Cardiac fibroblast (primary cell): ENCODE measurements around the gene PKP1.

Source experiments
- DNase-seq, 2 donors: peaks; one replicate each; pipeline versions ENCODE4 v3.0.0 to v3.0.0-alpha.2; 2010; ENCODE audit warnings: low read depth in 2 of 2
- H3K4me3 ChIP-seq, 2 donors: replicated peaks in 1 of 2; 1 replicate in 1 of 2; 2 replicates in 1 of 2; pipeline ENCODE4 v1.5.1; 2011; ENCODE audit warnings: low read depth in 2 of 2, low read length in 2 of 2, mild to moderate bottlenecking in 2 of 2, moderate library complexity in 1 of 2
- CTCF ChIP-seq: IDR thresholded peaks from one replicate; pipeline ENCODE4 v1.5.1; 2011; ENCODE audit warnings: low read depth, mild to moderate bottlenecking, low read length, inconsistent platforms

Gene PKP1

GRCh38 chr1:201335174-201335870, 52.0 kb downstream of the PKP1 start:
- no peak for TF ChIP-seq CTCF
- H3K4me3 ChIP-seq, result no peak overlapping the region
- no peak for DNase-seq

DNA sequence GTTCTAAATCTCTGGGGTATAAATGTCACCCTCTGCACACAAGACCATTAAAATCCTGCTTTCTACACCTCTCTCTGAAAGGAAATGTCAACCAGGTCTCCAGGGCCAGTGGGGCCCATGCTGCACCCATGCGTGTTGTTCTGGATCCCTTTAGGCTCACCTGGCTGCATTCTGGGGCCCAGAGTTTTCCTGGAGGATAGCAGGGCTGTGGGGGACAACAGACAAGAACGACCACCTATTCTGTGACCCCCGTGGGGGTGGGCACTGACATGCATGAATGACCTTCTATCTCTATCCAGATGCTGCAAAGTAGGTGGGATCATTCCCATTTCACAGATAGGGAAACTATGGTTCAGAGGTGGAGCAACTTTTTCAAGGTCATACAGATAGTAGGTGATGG, 52.6 kb downstream of the PKP1 start:
- no peak for TF ChIP-seq CTCF
- no peak for DNase-seq
- no peak overlapping the region for H3K4me3 ChIP-seq

DNA sequence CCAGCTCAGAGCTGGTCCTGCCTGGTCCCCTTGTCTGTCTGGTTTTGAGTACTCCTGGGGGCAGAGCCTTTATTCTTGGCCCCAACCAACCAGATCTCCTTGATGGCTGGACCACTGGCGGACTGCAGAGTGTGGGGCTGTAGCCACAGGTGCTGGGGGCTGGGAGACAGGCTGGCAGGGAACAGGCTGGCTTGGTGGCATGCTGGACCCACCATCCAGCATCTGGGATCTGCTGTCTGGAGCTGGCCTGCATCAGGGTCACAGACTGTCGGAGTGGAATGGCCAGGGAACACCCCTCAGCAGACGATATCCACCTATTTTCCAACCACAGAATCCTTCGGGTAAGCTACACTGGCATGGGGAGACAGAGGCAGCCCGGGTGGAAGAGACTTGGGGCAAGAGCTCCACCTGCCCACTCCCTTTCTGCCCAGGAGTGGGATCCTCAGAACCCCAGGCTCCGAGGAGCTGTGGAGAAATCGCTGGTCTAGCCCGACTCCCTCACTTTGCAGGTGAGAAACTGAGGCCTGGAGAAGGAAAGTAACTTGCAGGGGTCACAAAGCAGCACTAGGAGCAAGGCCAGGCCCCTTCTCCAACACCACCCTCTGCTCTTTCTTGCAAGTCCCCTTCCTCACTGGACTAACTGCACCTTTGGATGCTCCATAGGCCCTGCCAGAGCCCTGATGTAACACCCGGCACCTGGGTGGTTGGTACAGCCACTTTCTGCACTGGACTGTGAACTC, 53.6 kb downstream of the PKP1 start:
- H3K4me3 ChIP-seq, result no peak overlapping the region
- TF ChIP-seq CTCF, result no peak
- no peak for DNase-seq

DNA sequence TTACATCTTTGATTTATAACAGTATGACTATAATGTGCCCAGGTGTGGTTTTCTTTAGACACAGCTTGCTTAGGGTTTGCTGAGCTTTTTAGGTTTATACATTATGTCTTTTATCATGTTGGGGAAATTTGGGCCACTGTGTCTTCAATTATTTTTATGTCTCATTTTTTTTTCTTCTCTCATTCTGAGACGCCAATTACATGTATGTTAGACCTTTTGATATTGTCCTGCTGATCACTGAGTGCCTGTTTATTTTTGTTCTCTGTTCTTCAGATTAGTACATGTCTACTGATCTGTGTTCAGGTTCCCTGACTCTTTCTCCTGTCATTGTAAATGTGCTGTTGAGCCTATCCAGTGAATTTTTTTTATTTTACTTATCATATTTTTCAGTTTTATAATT, 58.1 kb downstream of the PKP1 start:
- DNase-seq, result no peak
- H3K4me3 ChIP-seq, result no peak overlapping the region
- TF ChIP-seq CTCF, result no peak

- DNase-seq, result no peak
- H3K4me3 ChIP-seq, result no peak overlapping the region
- no peak for TF ChIP-seq CTCF
Measured at GRCh38 chr1:201344206-201345080, 61.1 kb downstream of the PKP1 start.

DNA sequence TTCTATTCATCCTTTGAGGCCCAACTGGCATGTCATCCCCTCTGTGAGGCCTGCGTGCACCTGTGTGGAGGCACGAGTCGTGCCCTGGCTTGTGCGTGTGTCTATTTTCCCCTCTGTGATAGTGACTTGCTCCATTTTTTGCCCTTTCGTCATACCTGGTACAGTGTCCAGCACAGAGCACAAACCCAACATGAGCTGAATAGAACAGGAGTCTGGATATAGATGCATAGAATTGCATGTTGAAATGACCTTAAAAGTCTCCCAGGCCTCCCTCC, 61.7 kb downstream of the PKP1 start:
- TF ChIP-seq CTCF, result no peak
- no peak for DNase-seq
- H3K4me3 ChIP-seq, result no peak overlapping the region
